Kidney epithelial cell (primary cell): Measurements from ENCODE around the gene FER. TPM values are rescaled to one million over a fixed set of nuclear protein-coding genes. Genes with fewer than 3 reads are reported as not detected.

ENCODE experiments used
- DNase-seq: peaks from one replicate; pipeline ENCODE4 v3.0.0-alpha.2; 2010; ENCODE audit warnings: low read depth
- H3K27me3 ChIP-seq: 2 replicates; pipeline ENCODE4 v1.6.0; 2011; ENCODE audit warnings: low read length; ENCODE audit not compliant: control insufficient read depth, insufficient read depth
- H3K36me3 ChIP-seq: 2 replicates; pipeline ENCODE4 v1.5.1; 2011; ENCODE audit warnings: low read length; ENCODE audit not compliant: control insufficient read depth, insufficient read depth
- H3K4me3 ChIP-seq: 2 replicates; pipeline ENCODE4 v1.5.1; 2011; ENCODE audit warnings: low read depth, mild to moderate bottlenecking, control low read depth, low read length
- total RNA-seq: library from RNA; depleted of rRNA; stranded (reverse); fragments of >200 nt; gene quantifications from 2 replicates; pipeline ENCODE4 v1.2.3, GENCODE V29; 2015
- TF ChIP-seq, protein P1 (sequence below): IDR thresholded peaks from 2 replicates; pipeline ENCODE4 v1.5.1; 2011; ENCODE audit warnings: mild to moderate bottlenecking, moderate library complexity, low read length, control low read depth, inconsistent platforms; ENCODE audit not compliant: insufficient read depth, poor library complexity, severe bottlenecking

The FER gene
- total RNA-seq, 1 donor from 2014 or later: 15.1 TPM

DNA sequence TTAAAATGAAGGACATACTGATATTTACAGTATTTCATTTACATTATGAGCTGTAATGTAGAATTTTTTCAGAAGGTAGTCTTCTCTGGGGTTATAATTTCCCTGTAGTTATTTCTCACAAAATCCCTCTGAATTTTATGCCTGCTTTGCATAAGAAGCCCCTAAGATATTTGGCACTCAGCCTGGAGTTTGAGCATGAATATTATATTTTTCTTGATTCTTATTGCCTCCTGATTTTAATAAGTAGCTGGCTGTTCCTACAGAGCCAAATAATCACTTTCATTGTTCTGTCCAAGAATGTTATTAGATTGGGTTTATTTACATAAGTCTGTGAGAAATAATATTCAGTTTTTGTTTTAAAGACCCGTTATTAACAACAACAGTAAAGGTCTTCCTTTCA lies 195.0 kb downstream of the FER start:
- Histone ChIP-seq H3K36me3 (no peaks in the 10 kb centered on the region), H3K4me3 (no peak overlapping the region), H3K27me3 (no peaks in the 10 kb centered on the region)
- TF ChIP-seq, protein P1, sequence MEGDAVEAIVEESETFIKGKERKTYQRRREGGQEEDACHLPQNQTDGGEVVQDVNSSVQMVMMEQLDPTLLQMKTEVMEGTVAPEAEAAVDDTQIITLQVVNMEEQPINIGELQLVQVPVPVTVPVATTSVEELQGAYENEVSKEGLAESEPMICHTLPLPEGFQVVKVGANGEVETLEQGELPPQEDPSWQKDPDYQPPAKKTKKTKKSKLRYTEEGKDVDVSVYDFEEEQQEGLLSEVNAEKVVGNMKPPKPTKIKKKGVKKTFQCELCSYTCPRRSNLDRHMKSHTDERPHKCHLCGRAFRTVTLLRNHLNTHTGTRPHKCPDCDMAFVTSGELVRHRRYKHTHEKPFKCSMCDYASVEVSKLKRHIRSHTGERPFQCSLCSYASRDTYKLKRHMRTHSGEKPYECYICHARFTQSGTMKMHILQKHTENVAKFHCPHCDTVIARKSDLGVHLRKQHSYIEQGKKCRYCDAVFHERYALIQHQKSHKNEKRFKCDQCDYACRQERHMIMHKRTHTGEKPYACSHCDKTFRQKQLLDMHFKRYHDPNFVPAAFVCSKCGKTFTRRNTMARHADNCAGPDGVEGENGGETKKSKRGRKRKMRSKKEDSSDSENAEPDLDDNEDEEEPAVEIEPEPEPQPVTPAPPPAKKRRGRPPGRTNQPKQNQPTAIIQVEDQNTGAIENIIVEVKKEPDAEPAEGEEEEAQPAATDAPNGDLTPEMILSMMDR: no peak
- DNase-seq: no peak

DNA sequence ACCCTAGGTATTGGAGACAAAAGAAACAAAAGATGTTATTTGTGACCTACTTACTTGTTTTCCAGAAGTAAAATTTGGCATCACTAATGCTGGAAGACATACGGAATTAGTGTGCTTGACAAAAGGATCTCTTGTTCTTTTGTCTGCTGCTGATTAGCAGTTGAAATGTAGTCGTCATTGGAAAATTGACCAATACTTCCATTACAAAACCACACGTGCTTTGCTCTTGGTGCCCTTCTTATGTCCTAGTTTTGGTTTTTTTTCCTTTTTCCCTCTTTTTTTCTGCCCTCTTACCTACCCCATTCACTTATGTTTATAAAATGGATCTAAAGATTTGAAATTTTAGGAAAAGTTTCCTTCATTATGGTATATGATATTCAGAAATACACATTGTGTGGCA lies 197.4 kb downstream of the FER start:
- H3K27me3 ChIP-seq: no peaks in the 10 kb centered on the region
- H3K4me3 ChIP-seq: no peak overlapping the region
- H3K36me3 ChIP-seq: no peaks in the 10 kb centered on the region
- no peak for DNase-seq
- TF ChIP-seq, protein P1: no peak

DNA sequence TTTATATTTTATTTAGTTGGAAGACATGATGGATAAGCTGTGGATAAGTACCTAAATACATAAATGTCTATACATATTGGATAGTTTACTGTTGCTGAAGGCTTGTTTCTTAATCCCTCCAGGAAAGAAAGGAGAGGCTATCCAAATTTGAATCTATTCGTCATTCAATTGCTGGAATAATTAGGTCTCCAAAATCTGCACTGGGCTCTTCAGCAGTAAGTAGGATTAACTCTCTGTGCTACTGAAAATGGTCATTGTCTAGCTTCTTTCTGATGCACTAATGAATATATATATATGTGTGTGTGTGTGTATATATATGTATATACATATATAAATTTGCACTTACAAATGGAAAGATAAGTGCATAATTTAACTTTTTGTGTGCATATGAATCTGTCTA lies 198.3 kb downstream of the FER start:
- no peaks in the 10 kb centered on the region for H3K27me3 ChIP-seq
- TF ChIP-seq, protein P1: no peak
- H3K4me3 ChIP-seq: no peak overlapping the region
- DNase-seq: no peak
- no peaks in the 10 kb centered on the region for H3K36me3 ChIP-seq

DNA sequence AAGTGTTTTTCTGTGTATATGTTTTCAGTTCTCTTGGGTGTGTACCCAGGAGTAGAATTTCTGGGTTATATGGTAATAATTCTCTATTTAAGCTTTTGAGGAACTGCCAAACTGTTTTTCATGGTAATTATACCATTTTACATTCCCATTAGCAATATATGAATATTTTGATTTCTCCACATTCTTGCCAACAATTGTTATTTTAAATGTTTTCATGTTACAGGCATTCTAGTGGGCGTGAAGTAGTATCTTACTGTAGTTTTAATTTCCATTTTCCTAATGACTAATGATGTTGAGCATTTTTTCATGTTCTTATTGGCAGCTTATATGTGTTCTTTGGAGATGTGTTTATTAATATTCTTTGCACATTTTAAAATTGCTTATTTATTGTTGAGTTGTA lies 199.5 kb downstream of the FER start:
- no peak overlapping the region for H3K4me3 ChIP-seq
- TF ChIP-seq, protein P1: no peak
- no peaks in the 10 kb centered on the region for H3K36me3 ChIP-seq

DNA sequence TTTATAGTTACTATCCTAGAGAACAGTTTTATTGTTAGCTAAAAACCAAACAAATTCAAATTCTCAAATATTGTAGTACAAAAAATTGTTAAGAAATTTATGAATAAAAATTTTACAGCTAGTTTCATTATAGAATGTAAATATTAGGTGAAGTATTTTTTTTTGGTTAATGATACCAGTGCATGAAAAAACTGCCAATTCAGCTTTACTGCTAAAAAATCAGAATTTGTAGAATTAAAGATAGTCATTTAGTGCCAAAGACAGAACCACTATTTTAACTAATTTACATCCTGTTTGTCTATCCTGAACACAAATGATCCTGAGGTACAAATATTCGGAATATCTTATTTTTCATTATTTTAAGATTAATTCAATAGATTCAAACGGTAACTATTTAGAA lies 202.6 kb downstream of the FER start:
- Histone ChIP-seq H3K36me3 (no peaks in the 10 kb centered on the region), H3K27me3 (no peaks in the 10 kb centered on the region), H3K4me3 (no peak overlapping the region)
- DNase-seq: no peak
- TF ChIP-seq, protein P1: no peak

More for the DNA sequence above, 199.5 kb downstream of the FER start:
- DNase-seq: no peak
- no peaks in the 10 kb centered on the region for H3K27me3 ChIP-seq

DNA sequence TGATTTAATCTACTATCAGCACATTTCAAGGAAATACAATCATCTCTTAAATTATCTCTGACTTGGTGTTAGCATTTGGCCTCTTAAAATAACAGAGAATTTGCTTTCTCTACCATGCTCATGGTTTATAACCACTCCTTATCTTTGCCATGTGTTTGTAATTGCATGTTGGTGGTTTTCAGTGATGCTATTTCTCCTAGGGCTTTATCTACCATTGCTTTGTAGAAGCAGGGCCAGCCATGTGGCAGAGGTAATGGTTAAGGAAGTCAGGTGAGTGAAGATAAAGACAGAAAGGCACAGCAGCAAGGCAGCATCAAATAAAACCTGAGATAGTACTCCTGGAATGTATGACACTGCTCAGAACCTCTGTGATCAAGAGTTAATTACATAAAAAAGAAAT lies 206.2 kb downstream of the FER start:
- no peak for DNase-seq
- TF ChIP-seq, protein P1: no peak
- Histone ChIP-seq H3K4me3 (no peak overlapping the region), H3K36me3 (no peaks in the 10 kb centered on the region), H3K27me3 (no peaks in the 10 kb centered on the region)
